Ishikawa (cell line): Measurements from ENCODE around the gene NLGN1.

Experiments used
- CEBPB ChIP-seq: IDR thresholded peaks from 2 replicates; pipeline ENCODE4 v1.6.1; 2012
- CREB1 ChIP-seq: IDR thresholded peaks from 2 replicates; pipeline ENCODE4 v1.6.1; 2012; ENCODE audit warnings: low read depth
- EGR1 ChIP-seq: IDR thresholded peaks from 2 replicates; pipeline ENCODE4 v1.6.1; 2012
- EP300 ChIP-seq: IDR thresholded peaks from 2 replicates; pipeline ENCODE4 v1.6.1; 2012; ENCODE audit warnings: borderline replicate concordance
- FOXM1 ChIP-seq: IDR thresholded peaks from 2 replicates; pipeline ENCODE4 v1.6.1; 2012; ENCODE audit warnings: low read depth, borderline replicate concordance
- NFIC ChIP-seq: IDR thresholded peaks from 2 replicates; pipeline ENCODE4 v1.6.1; 2012
- RAD21 ChIP-seq: IDR thresholded peaks from 2 replicates; pipeline ENCODE4 v1.6.1; 2012; ENCODE audit warnings: low read depth
- TAF1 ChIP-seq: IDR thresholded peaks from 2 replicates; pipeline ENCODE4 v1.6.1; 2012; ENCODE audit warnings: low read depth, mild to moderate bottlenecking
- TCF12 ChIP-seq: IDR thresholded peaks from 2 replicates; pipeline ENCODE4 v1.6.1; 2012; ENCODE audit warnings: low read depth
- TEAD4 ChIP-seq: IDR thresholded peaks from 2 replicates; pipeline ENCODE4 v1.6.1; 2012
- YY1 ChIP-seq: IDR thresholded peaks from 2 replicates; pipeline ENCODE4 v1.6.1; 2012; ENCODE audit warnings: low read depth
- ZBTB7A ChIP-seq: IDR thresholded peaks from 2 replicates; pipeline ENCODE4 v1.6.1; 2012; ENCODE audit warnings: low read depth
- TF ChIP-seq, protein P1 (sequence below): IDR thresholded peaks from 2 replicates; pipeline ENCODE4 v1.6.1; 2012
- TF ChIP-seq, protein P2 (sequence below): IDR thresholded peaks from 2 replicates; pipeline ENCODE4 v1.6.1; 2012; ENCODE audit warnings: low read depth, mild to moderate bottlenecking
- TF ChIP-seq, protein P3 (sequence below): IDR thresholded peaks from 2 replicates; pipeline ENCODE4 v1.6.1; 2012

NLGN1 gene

DNA sequence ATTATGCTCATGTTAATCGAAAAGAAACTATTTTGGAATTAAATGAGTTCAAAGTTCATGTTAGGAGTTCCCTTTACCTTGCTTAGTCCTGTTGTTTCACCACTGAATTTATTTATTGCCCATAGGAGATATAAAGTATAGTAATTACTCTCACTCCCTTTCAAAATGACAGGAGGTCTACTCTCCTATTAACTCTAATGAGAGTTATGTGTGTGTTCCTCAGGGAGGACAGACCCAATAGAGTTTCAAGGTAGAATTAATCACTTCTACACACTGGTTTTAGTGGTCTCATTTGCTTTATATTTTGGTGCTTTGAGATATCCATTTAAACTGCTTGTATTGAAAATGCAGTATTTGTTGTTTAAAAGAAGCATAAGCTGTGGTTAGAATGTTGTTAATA lies 398.9 kb downstream of the NLGN1 start:
- TF ChIP-seq CEBPB (no peak), NFIC (no peak), ZBTB7A (no peak)
- TF ChIP-seq, protein P1, sequence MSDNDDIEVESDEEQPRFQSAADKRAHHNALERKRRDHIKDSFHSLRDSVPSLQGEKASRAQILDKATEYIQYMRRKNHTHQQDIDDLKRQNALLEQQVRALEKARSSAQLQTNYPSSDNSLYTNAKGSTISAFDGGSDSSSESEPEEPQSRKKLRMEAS: no peak

DNA sequence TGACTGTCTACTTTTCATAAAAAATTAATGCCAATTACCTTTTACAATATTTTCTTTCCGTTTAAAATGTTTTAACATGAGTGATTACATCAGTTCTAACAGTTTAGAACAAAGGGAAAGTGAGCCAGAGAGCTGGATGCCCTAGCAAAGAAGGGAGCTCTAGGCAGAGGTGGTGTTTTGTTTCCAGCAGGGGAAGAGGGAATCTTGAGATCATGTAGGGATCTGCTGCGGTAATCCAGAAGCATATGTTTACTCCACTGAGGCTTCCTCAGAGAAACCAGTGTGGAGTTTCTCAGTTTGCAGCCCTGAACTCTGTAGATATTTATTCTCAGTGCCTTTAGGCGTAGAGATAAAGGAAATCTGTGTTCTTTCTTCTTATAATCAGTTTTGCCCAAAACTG lies 399.3 kb downstream of the NLGN1 start:
- no peak for TF ChIP-seq TCF12
- TF ChIP-seq YY1: no peak
- no peak for TF ChIP-seq CREB1
- TF ChIP-seq CEBPB: no peak

DNA sequence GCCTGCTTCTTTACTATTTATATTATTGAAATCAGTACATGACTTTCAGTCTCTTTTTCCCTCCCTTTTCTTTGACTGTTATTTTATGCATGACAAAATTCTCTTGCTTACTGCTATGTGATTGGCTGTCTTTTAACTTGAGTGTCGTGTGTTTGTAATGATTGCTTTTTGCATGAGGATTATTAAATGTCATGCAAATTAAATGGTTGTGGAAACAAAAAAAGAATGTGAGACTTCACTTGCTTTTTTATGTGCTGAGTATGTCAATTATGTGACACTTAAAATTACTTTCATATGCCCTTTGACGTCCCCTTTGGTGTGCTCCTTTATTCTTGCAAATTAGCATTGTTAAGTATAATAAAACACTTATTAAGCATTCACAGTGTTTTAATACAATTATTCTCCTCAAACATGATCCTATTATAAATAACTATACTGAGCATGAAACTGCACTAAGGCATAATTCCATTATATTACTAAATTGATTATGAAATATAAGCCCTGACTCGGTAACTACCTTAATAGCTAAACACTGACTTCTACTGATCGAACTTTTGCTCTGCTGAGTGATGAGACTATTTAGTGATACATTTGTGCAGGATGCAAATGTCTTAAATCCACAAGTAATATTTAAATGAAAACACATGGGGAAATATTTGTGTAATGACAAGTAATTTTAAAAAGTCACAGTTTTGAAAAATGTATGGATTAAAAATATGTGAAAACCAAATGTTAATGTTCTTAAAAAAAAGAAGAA lies 401.7 kb downstream of the NLGN1 start:
- TF ChIP-seq ZBTB7A: no peak
- TF ChIP-seq, protein P2, sequence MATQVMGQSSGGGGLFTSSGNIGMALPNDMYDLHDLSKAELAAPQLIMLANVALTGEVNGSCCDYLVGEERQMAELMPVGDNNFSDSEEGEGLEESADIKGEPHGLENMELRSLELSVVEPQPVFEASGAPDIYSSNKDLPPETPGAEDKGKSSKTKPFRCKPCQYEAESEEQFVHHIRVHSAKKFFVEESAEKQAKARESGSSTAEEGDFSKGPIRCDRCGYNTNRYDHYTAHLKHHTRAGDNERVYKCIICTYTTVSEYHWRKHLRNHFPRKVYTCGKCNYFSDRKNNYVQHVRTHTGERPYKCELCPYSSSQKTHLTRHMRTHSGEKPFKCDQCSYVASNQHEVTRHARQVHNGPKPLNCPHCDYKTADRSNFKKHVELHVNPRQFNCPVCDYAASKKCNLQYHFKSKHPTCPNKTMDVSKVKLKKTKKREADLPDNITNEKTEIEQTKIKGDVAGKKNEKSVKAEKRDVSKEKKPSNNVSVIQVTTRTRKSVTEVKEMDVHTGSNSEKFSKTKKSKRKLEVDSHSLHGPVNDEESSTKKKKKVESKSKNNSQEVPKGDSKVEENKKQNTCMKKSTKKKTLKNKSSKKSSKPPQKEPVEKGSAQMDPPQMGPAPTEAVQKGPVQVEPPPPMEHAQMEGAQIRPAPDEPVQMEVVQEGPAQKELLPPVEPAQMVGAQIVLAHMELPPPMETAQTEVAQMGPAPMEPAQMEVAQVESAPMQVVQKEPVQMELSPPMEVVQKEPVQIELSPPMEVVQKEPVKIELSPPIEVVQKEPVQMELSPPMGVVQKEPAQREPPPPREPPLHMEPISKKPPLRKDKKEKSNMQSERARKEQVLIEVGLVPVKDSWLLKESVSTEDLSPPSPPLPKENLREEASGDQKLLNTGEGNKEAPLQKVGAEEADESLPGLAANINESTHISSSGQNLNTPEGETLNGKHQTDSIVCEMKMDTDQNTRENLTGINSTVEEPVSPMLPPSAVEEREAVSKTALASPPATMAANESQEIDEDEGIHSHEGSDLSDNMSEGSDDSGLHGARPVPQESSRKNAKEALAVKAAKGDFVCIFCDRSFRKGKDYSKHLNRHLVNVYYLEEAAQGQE: no peak
- TF ChIP-seq, protein P3, sequence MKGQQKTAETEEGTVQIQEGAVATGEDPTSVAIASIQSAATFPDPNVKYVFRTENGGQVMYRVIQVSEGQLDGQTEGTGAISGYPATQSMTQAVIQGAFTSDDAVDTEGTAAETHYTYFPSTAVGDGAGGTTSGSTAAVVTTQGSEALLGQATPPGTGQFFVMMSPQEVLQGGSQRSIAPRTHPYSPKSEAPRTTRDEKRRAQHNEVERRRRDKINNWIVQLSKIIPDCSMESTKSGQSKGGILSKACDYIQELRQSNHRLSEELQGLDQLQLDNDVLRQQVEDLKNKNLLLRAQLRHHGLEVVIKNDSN: no peak
- no peak for TF ChIP-seq CREB1
- no peak for TF ChIP-seq RAD21
- no peak for TF ChIP-seq NFIC
- no peak for TF ChIP-seq CEBPB
- no peak for TF ChIP-seq TEAD4
- no peak for TF ChIP-seq FOXM1
- TF ChIP-seq TAF1: no peak
- no peak for TF ChIP-seq YY1
- TF ChIP-seq EGR1: no peak
- TF ChIP-seq TCF12: no peak
- no peak for TF ChIP-seq EP300
- TF ChIP-seq, protein P1: no peak

DNA sequence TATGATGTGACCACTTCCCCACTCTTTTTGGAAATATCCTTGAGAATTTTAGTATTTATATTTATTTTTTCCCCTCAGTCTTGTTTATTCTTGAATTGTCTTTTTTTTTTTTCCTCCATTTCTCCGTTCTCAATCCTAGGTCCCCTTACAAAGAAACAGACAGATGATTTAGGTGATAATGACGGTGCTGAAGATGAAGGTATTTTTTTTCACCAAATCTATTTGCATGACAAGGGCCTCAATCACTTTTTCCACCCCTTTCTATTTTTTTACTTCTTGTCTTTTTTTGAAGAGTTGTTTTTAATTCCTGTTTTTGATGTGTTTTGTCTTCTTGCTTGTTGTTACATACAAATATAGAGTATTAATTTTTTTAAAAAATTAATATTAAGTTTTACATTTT lies 402.6 kb downstream of the NLGN1 start:
- TF ChIP-seq TCF12 (no peak), RAD21 (no peak), CREB1 (no peak), EGR1 (no peak), FOXM1 (no peak), CEBPB (no peak), TAF1 (no peak), NFIC (no peak), YY1 (no peak), ZBTB7A (no peak), EP300 (no peak), TEAD4 (no peak)
- TF ChIP-seq, protein P3: no peak
- TF ChIP-seq, protein P2: no peak
- TF ChIP-seq, protein P1: no peak

DNA sequence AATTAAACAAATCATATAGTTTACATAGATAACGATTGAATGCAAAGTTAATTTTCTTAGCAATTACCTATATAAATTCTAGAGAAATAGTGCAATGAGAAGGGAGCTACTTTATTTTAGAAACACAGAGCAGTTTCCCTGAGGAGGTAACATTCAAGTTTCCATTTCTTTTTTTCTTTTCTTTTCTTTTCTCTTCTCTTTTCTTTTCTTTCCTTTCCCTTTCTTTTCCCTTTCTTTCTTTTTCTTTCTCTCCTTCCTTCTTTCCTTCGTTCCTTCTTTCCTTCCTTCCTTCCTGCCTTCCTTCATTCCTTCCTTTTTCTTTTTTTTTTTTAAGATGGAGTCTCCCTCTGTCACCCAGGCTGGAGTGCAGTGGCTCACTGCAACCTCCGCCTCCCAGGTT lies 417.3 kb downstream of the NLGN1 start:
- TF ChIP-seq ZBTB7A (no peak), TEAD4 (no peak), CEBPB (no peak), TAF1 (no peak), FOXM1 (no peak), YY1 (no peak), CREB1 (no peak), EP300 (no peak), RAD21 (no peak), NFIC (no peak), EGR1 (no peak), TCF12 (no peak)
- TF ChIP-seq, protein P2: no peak
- TF ChIP-seq, protein P3: no peak
- TF ChIP-seq, protein P1: no peak
